Adrenal gland (tissue), 12 donors: ENCODE measurements around the gene TSPAN13. TPM values are rescaled to one million over a fixed set of nuclear protein-coding genes. Genes with fewer than 3 reads are reported as not detected.

ENCODE experiments used
- DNase-seq, 7 donors: peaks; one replicate each; pipeline ENCODE4 v3.0.0-alpha.2; 2019 to 2020
- H3K27ac ChIP-seq, 5 donors: fragments of 200-600 bp; sonication (generic) in 4 of 5; 1 replicate in 3 of 5; 2 replicates in 2 of 5; pipeline versions ENCODE4 v1.5.1 to v1.8.0; 2016 to 2020; ENCODE audit warnings: mild to moderate bottlenecking in 1 of 5
- H3K27me3 ChIP-seq: fragments of 200-600 bp; 2 replicates; pipeline ENCODE4 v1.8.0; 2021
- H3K36me3 ChIP-seq, 2 donors: fragments of 200-600 bp; replicated peaks in 1 of 2; 1 replicate in 1 of 2; 2 replicates in 1 of 2; pipeline versions ENCODE4 v1.5.1 to v1.8.0; 2018 to 2022
- H3K4me1 ChIP-seq, 2 donors: fragments of 200-600 bp; replicated peaks in 1 of 2; 1 replicate in 1 of 2; 2 replicates in 1 of 2; pipeline versions ENCODE4 v1.5.1 to v1.8.0; 2018 to 2021
- H3K4me3 ChIP-seq, 4 donors: fragments of 200-600 bp; sonication (generic) in 3 of 4; one replicate each; pipeline ENCODE4 v1.5.1; 2016 to 2018
- H3K9me3 ChIP-seq, 3 donors: fragments of 200-600 bp; sonication (generic) in 1 of 3; replicated peaks in 1 of 3; 1 replicate in 2 of 3; 2 replicates in 1 of 3; pipeline versions ENCODE4 v1.5.1 to v1.8.0; 2016 to 2021
- CTCF ChIP-seq, 6 experiments: fragments of 450-650 bp in 4 of 6; fragments of 200-600 bp in 2 of 6; sonication (generic) in 1 of 6; IDR thresholded peaks; 1 replicate in 5 of 6; 2 replicates in 1 of 6; pipeline versions ENCODE4 v1.5.1 to v1.8.0; 2016 to 2021; ENCODE audit warnings: antibody characterized with exemption in 6 of 6, mild to moderate bottlenecking in 2 of 6, moderate library complexity in 1 of 6
- POLR2A ChIP-seq, 2 donors: fragments of 450-650 bp; IDR thresholded peaks; one replicate each; pipeline ENCODE4 v1.6.1; 2017; ENCODE audit warnings: antibody characterized with exemption in 2 of 2, mild to moderate bottlenecking in 2 of 2, moderate library complexity in 1 of 2
- WGBS, 4 donors: extraction: QIAGEN DNeasy Blood & Tissue Kit in 2 of 4; methylation state at CpG; one replicate each; pipeline versions ENCODE4 v1.1.5 to v1.1.7; 2013 to 2017; 5-methylcytosine and 5-hydroxymethylcytosine counted together
- intact Hi-C, 2 donors: fragments of 100-400 bp; cut with DNase I; formaldehyde crosslinking; loops; one replicate each; pipeline versions ENCODE4 v1.14.1 to v1.15.0; 2022 to 2023
- polyA plus RNA-seq, 3 donors: library from polyadenylated mRNA; stranded (reverse); fragments of 200-250 nt in 2 of 3; fragments of 350-450 nt in 1 of 3; fragmentation: Illumina TruSeq in 1 of 3; extraction: RNeasy Lipid Tissue Mini Kit (QIAGEN cat#74804) in 1 of 3; gene quantifications; one replicate each; pipeline ENCODE4 v1.2.3, GENCODE V29; 2013 to 2014
- total RNA-seq, 9 donors: library from RNA; depleted of rRNA in 4 of 9; stranded (reverse); fragments of >200 nt in 4 of 9; fragments of 120-200 nt in 1 of 9; fragmentation: NEBNext Ultra II Directional in 1 of 9; extraction: Animal tissue kit (Norgen Biotek cat#: 25700) in 1 of 9; gene quantifications; one replicate each; pipeline versions ENCODE4 v1.1.0 to v1.2.4, GENCODE V29; 2013 to 2023
- donor health status: healthy with polysubstance abuse.
- donor health status: Bipolar disorder and iron deficiency.
- donor health status: DM: yes; HTN: yes; CAD: no.
- donor health status: DM: no; HTN: no; CAD: no.
- donor health status: DM: no; HTN: no; CAD: no.
- donor health status: DM: yes; HTN: yes; CAD: no.

TSPAN13 gene
- total and polyA plus RNA-seq, 12 donors: 19.3 to 119 (median 57.0) TPM

GRCh38 chr7:16826060-16826459, 72.5 kb downstream of the TSPAN13 start:
- H3K27me3 ChIP-seq: no peaks in the 10 kb centered on the region
- DNase-seq: no peak
- TF ChIP-seq CTCF (IDR thresholded peaks at IDR 0.05): no peak
- no peak for TF ChIP-seq POLR2A (IDR thresholded peaks at IDR 0.05)
- H3K9me3 ChIP-seq: peaks cover 0 to 7% (median 0%) of the 10 kb centered on the region in 3 donors
- H3K36me3 ChIP-seq: no peaks in the 10 kb centered on the region
- intact Hi-C loops: no loop called here
- H3K27ac ChIP-seq: no peak overlapping the region
- no peaks in the 10 kb centered on the region for H3K4me1 ChIP-seq
- no peak overlapping the region for H3K4me3 ChIP-seq

- DNase-seq: no peak
- 79 to 88% (median 82%) methylated on average over 1 of the region's 1 CpG for WGBS, 4 donors
- no peak overlapping the region for H3K4me3 ChIP-seq
- intact Hi-C loops: no loop called here
- no peak overlapping the region for H3K27ac ChIP-seq
- peaks cover 0 to 5% (median 0%) of the 10 kb centered on the region in 3 donors for H3K9me3 ChIP-seq
- TF ChIP-seq CTCF (IDR thresholded peaks at IDR 0.05) (no peak), POLR2A (IDR thresholded peaks at IDR 0.05) (no peak)
- H3K36me3 ChIP-seq: no peaks in the 10 kb centered on the region
- H3K4me1 ChIP-seq: no peaks in the 10 kb centered on the region
- H3K27me3 ChIP-seq: no peaks in the 10 kb centered on the region
Observed at GRCh38 chr7:16833373-16833772, 79.8 kb downstream of the TSPAN13 start.

Other genes with a start within 250 kb of the TSPAN13 start
- gene LRRC72, start 226.9 kb upstream of the TSPAN13 start, total RNA-seq: not detected
- not detected for gene LRRC72, start 226.9 kb upstream of the TSPAN13 start, polyA plus RNA-seq
- 10 to 100 TPM in 8 of 9 donors, 1 to 10 TPM in 1; 9.3 to 45.3 (median 16.9) TPM for gene ANKMY2, start 108.0 kb upstream of the TSPAN13 start, total RNA-seq
- 10 to 100 TPM in 1 of 3 donors, 1 to 10 TPM in 2; 5.4 to 20.0 (median 7.0) TPM for gene ANKMY2, start 108.0 kb upstream of the TSPAN13 start, polyA plus RNA-seq
- 10 to 100 TPM; 18.5 to 46.5 (median 34.3) TPM for gene BZW2, start 107.6 kb upstream of the TSPAN13 start, total RNA-seq
- gene BZW2, start 107.6 kb upstream of the TSPAN13 start, polyA plus RNA-seq: 10 to 100 TPM; 11.1 to 43.0 (median 19.7) TPM
- gene AGR2, start 51.2 kb downstream of the TSPAN13 start, total RNA-seq: 1 to 10 TPM in 3 of 9 donors, not detected in 6; 1.3 to 4.3 (median 1.4) TPM
- under 1 TPM in 2 of 3 donors, not detected in 1; 0.13 to 0.56 TPM for gene AGR2, start 51.2 kb downstream of the TSPAN13 start, polyA plus RNA-seq
- gene AGR3, start 128.2 kb downstream of the TSPAN13 start, total RNA-seq: not detected
- gene AGR3, start 128.2 kb downstream of the TSPAN13 start, polyA plus RNA-seq: not detected